Measurements from ENCODE around the gene LRRC36. TPM values are rescaled to one million over a fixed set of nuclear protein-coding genes. Genes with fewer than 3 reads are reported as not detected.

The LRRC36 gene
- total RNA-seq, 1 donor from 2014 or later = 0.41 TPM

- DNase-seq = no peak
These were observed 32.4 kb upstream of the LRRC36 start for GRCh38 chr16:67294171-67294757.

DNA sequence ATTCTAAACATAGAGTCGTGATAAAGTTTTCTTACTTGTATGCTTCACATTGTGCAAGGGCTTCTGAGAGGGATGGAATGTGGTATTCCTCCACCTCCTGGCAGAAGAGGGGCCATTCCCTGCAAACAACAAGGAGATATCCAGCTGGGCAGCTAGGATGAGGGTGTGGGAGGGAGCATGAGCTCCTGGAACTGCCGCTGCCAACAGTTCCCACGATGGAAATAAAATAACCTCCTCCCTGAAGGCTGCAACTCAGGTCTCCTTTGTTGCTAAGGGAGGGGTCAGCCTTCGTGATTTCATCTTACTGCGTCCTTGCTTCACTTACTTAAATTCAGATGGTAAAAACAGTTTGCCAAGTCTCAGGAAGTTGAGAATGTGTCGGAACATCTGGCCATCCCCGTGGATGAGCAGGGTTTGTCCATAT, 31.7 kb upstream of the LRRC36 start:
- peak; percentile 24 for DNase-seq

DNA sequence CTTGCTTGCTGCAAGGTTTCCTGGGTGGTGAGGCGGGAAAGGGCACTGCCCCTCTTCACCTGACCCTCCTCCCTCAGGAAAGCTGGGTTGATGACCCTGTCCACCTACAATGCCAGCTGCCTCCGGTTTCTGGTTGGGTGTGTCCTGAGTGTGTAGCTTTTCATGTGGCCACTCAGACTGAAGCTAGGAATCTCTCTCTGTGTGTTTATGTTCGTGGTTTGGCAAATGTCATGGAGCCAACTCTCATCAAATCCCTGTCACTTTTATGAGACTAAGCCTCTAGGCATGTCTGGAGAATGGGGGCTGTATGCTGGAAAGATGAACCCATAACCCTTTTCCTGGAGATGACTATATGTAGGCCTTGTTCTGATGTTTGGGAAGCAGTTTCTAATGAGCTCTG, 30.2 kb upstream of the LRRC36 start:
- no peak for DNase-seq

- DNase-seq = no peak
These were observed 28.3 kb upstream of the LRRC36 start for GRCh38 chr16:67298277-67298676.

DNA sequence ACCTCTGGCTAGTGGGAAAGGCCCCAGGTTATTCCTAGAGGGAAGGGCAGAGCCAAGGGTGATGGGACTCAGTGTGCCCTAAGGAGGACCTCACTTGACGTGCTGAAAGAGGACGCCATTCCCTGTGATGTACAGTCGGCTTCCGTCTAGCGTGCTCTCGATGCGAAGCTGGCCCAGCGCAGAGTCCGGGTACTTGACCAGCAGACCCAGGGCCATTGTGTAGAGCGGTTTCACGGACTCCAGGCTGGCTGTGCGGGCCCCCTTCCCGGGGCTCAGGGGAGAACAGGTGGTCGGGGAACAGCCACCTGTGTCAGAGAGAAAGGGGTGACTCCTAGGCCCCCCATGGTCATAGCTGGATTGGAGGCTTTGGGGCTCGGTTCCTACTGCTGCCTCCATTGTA, 27.3 kb upstream of the LRRC36 start:
- no peak for DNase-seq

GRCh38 chr16:67301080-67301782, 25.4 kb upstream of the LRRC36 start:
- peak; percentile 78 for DNase-seq

DNA sequence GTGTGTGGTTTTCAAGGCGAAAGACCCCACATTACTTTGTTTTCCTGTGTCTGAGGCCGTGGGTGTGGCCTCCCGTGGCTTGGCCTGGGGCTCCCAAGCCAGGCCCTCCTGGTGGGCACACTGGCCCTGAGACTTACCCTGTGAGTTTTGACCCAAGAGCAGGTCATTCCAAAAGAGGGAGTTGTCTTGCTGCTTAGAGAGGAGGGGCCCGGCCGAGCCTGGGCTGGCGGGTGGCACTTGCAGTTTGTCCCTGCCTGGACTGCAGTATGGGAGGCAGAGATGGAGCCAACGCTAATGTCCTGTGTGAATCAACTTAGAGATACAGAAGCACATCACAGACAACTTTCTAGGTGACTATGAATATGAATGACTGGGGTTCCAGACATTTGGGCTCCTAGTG, 24.5 kb upstream of the LRRC36 start:
- DNase-seq = no peak

GRCh38 chr16:67302970-67303369, 23.6 kb upstream of the LRRC36 start:
- DNase-seq = no peak

GRCh38 chr16:67304020-67304419, 22.6 kb upstream of the LRRC36 start:
- DNase-seq = no peak

DNA sequence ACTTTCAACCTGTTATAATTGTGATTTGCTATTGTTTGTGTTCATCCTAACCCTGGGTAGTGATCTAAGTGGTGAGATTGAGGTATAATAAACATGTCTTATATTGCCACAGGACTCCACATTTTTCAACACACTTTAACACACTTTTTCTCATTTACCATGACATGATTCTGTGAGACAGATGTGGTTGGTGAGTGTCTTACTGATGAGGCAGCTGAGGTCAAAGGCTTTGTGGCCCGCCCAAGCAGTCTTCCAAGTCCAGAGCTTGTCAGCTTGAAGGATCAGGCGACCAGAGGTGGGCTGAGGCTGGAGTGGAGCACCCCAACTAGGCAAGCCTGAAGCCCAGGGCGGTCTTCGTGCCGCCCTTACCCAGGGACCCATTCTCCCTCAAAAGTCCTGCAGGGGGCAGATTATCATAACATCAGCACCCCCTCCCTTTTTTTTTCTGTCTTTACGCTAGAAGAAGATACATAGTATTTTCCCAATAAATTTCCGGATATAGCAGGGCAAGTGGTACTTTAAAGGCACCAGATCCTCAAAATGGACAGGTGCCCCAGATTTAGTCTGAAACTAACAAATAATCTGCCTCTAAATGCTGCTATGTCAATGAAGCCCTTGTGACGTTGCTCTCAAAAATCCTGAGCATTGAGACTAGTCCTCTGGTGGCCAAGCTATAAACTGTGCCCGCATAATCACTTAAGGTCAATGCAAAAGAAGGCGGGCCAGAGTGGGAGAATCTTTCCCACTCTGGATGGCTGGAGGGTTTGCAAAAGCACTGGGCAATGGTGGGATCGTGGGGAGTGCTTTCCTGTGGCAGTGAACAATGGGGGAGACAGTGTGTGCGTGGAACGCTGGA, 21.2 kb upstream of the LRRC36 start:
- no peak for DNase-seq

DNA sequence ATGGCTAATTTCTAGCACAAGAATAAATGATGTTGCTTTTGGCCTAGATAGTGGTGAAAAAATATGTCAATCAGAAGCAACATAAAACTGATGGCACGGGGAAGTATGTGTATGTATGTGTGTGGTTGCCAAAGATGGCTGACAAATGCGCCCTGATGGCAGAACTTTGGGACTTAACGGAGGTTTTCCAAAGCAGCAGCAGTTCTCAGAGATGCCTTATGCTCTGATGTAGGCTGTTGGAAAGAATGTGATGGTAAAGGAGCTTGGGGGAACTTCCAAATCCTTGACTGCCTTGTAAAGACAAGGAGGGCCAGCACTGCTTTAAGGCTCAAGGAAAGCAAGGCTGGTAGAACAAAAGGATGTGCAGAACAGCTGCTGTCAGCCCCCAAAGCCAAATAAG, 16.1 kb upstream of the LRRC36 start:
- DNase-seq = no peak

DNA sequence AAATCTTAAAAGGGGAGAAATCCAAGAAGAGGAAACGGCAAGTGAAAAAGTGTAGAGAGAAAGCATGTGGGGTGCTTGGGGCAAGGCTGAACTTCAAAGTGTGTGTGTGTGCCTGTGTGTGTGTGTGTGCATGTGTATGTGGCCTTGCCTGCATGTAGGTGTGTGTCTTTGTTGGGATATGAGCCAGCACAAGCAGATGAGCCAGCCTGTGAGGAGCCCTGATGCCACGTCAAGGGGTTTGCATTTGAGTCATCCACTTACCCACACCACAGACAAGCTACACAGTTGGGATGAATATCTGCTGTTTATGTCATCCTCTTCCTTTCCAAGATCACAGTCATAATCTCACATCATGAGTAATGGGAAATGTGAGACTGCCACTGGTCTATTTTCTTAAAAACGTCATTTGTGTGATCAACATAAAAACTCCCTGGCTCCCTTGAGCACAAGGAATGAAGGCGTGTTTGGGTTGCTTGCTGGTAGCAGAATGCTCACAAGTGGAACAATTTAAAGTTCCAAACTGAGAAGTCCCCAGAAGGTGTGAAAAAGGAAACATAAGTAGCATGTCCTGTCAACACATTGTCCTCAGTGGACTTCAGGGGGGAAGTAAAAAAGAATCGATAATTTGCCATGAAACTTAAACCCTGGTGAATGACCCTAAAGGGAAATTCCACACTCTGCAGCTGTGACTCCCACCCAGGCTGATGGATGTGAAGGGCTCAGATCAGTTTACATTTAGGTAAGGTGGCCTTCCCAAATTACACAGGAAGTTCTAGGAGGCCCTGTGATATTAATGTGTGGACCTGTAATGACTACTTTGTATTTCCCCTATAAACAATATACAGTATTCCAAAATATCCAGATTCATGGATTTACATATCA, 14.8 kb upstream of the LRRC36 start:
- DNase-seq = peak; percentile 49

- no peak for DNase-seq
These were observed 13.9 kb upstream of the LRRC36 start for GRCh38 chr16:67312719-67313118.

DNA sequence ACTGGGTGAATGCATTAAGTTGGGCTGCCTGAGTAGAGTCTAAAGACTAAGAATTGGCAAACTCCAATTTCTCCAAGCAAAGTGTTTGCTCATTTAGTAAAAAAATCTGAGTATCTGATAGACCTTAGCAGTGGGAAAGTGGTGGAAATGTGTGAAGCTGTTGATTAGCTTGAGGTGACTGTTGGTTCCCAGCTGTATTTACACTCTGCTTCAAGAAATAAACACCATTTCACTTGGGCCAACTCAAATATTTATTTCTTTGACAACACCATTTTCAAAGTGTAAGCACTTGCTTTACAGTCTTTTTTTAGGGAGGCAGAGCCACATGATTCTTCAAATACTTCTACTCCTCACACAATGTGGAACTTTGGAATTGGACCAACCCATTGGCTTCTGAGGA, 8.8 kb upstream of the LRRC36 start:
- DNase-seq = no peak

DNA sequence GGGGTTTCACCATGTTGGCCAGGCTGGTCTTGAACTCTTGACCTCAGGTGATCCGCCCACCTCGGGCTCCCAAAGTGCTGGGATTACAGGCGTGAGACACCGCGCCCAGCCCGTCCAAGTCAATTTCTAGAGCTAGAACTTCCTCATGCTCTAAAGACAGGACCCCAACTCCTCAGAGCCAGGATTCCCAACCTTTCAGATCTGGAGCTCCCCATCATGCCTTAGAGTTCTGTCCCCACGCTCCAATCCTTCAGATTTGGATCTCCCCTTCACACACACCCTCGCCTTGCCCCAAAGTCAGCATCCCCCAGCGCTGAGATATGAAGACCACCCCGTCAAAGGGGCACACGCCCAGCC, 522 bp upstream of the LRRC36 start:
- DNase-seq = no peak

GRCh38 chr16:67327743-67328142, 1.1 kb downstream of the LRRC36 start:
- DNase-seq = no peak

DNA sequence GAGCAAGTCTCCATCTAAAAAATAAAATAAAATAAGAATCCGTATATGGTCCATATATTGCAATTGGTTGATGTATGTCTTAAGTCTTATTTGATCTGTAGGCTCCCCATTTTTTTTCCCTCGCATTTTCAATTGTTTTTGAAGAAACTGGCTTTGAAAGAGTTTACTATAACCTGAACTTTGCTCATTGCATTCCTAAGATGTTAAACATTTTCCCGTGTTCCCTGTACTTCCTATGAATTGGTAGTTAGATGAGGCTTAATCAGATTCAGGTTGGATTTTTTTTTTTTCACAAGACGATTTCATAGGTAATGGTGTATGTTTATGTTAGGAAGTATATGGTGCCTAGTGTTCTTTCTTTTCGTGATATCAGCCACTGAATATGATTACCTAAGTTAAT, 3.3 kb downstream of the LRRC36 start:
- DNase-seq = no peak

DNA sequence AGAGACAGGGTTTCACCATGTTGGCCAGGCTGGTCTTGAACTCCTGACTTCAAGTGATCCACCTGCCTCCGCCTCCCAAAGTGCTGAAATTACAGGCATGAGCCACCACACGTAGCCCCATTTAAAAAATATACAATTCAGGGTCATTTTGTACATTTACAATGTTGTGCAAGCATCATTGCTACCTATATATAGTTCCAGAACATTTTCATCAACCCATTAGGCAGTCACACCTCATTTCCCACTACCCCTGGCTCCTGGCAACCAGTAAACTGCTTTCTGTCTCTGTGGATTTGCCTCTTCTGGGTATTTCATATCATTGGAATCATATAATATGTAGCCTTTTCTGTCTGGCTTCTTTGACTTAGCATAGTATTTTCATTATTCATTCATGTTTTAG, 6.7 kb downstream of the LRRC36 start:
- no peak for DNase-seq

DNA sequence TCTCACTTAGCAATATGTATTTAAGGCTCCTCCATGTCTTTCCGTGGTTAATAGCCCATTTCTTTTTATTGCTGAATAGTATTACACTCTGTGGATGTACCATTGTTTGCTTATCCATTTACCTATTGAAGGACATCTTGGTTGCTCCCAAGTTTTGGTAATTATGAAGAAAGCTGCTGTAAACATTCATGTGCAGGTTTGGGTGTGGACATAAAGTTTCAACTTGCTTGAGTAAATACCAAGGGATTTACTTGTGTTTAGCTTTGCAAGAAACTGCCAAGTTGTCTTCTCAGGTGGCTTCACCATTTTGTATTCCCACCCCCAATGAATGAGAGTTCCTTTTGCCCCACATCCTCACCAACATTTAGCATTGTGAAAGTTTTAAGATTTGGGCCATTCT, 9.5 kb downstream of the LRRC36 start:
- DNase-seq = no peak

- DNase-seq = no peak
These were observed 10.0 kb downstream of the LRRC36 start for GRCh38 chr16:67336648-67337047.

DNA sequence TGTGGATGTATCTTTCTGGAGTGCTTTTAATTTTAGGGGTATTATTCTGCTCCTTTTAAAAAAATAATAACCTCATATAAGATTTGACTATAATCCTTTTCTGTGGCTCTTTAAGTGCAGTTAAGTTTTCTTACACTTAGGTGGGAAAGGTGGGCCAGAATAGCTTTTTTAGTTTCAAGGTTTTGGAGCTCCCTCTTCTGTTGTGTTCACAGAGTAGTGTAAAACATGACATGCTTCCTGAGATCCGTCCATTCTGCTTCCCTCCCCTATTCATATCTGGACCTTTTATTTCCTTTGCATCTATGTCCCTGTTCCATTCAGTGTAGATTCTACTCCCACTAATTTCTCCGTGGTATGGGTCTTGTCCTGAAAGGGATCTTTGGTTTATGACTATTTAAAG, 12.8 kb downstream of the LRRC36 start:
- DNase-seq = no peak

GRCh38 chr16:67341250-67341649, 14.6 kb downstream of the LRRC36 start:
- no peak for DNase-seq

DNA sequence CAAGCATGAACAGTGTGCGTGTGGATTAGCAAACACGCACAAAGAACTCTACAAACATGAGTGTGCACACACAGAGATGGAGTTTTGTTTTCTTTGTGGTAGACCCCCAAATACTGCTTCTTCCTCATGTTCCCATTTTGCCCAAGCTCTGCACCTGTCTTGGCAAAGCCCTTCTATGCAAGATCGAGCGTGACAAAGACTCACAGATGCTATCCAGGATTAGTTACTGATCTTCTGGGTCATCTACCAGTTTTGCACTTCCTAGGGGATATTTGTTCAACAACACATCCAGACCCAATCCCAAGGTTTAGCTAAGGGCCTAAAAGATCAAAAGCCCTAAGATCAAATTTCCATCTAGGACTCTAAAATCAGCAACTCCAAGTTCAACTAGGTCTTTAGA, 16.0 kb downstream of the LRRC36 start:
- no peak for DNase-seq

Data from tongue (tissue), 2 donors.